GM21576 (cell line): Measurements from ENCODE around the gene SUFU.
A peak's percentile ranks its signal among the peaks of the same experiment; 100 is the strongest.
"Not testable (repeated sequence)": the region's sequence is repeated elsewhere in the genome, so short reads cannot be mapped to it uniquely, and the experiment has no call there.

Source experiments
- ATAC-seq: cut with Tn5 transposase; IDR thresholded peaks from one replicate; pipeline ENCODE4 v1.9.1; 2021; ENCODE audit warnings: mild to moderate bottlenecking, moderate library complexity; ENCODE audit not compliant: unreplicated experiment

Gene SUFU

DNA sequence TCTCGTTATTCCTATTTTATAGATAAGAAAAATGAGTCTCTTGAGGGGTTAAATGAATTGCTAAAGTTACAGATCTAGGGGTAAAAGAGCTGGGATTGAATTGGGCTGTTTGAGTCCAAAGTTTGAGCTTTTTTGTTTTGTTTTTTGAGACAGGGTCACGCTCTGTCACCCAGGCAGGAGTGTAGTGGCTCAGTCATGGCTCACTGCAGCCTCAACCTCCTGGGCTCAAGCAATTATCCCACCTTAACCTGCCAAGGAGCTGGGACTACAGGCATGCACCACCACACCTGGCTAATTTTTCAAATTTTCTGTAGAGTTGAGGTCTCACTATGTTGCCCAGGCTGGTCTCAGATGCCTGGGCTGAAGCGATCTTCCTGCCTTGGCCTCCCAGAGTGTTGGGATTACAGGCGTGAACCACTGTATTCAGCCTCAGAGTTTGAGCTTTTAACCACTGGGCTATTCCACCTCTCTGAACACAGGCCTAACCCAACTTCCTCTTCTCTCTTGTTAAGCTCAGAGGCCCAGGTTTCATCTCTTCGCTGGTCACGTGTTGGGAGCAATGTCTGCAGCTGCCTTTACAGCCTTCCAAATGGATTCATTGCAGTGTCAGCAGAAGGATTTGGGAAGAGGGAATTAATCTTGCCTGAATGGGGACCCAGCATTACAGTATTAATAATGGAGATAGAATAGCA is 8.0 kb downstream of the SUFU start:
- ATAC-seq, result peak; percentile 89

DNA sequence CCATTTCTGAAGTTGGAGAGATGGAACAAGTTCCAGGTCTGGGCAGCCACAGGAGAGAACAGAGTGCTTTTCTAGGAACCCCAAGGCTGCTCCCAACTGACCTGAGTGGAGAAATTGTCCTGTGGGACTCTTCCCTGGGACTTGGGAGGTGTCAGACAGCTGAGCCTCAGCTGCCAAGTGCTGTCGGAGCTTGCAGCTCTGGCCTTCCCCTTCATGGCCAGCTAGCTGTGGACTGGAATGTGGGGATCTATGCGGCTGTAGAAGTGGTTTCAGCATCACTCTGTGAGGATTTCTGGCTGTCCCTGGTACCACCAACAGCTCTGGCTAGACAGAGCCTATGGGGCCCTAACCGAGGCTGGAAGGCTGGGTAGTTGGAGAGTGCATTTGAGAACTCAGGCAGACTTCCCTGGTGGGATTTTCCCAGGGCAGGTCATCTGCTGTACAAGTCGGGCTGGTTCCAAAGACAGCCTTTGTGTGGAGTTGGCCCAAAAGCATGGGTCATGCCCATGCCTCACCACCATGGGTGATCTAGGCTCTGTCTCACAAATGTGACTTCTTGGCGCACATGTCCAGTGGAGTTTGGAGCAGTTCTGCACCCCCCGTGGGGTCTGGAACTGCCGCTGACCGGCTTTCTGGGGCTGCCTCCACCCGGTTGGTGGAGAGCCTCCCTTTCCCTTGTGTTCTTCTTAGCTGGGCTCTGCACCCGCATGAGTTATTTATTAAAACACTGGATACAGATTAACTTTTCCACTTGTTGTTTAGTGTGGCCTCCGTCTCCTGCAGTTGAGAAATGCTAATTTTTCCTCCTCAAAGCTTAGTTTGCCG is 10.9 kb downstream of the SUFU start:
- no peak for ATAC-seq

DNA sequence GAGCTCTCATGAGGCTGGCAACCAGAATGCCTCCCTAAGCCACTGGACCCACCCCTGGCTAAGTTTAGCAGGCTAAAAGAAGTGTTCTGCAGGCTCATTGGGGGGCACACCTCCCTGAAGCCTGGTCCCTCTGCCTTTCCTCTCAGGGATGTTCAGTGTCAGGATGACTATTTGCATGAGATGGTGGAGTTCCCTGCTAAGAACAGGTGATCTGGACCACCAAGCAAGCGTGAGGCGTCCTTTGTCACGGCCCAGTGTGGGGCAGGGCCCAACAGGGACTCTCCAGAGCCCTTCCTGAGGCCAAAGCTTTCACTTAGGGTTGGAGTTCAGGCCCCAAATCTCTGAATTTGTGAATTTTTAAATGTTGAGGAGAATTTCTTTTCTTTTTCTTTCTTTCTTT is 12.0 kb downstream of the SUFU start:
- no peak for ATAC-seq

DNA sequence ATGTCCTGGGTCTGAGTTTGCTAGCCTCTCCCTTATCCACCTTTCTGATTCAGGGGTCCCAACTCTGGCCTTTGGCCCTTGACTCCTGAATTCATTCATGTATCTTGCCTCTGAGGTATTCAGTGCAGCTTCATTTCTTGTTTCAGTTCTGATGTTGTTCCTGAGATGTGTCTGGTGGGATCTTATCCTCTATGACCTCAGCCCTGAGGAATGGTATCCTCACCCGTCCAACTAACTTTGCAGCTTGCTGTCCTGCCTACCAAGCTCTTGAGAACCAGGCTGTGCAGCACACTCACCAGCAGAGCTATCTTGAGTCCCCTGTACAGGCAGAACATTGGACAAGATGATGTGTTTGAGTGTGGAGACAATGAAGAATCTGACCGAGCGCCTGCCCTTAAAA is 13.8 kb downstream of the SUFU start:
- no peak for ATAC-seq

DNA sequence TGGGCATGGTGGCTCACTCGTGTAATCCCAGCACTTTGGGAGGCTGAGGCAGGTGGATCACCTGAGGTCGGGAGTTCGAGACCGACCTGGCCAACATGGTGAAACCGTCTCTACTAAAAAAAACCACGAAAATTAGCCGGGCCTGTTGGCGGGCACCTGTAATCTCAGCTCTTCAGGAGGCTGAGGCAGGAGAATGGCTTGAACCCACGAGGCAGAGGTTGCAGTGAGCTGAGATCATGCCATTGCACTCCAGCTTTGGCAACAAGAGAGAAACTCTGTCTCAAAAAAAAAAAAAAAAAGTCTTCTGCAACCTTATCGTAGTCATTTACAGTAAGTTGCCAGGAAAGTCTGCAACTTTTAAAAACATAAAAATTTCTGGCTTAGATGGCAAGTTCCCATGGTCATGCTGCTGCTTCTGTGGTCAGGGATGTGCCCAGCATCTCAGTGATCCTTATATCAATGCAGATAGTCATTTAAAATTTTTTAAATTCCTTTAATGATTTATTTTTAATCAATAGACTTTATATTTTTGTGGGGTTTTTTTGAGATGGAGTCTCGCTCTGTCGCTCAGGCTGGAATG is 15.6 kb downstream of the SUFU start:
- ATAC-seq, result no peak

DNA sequence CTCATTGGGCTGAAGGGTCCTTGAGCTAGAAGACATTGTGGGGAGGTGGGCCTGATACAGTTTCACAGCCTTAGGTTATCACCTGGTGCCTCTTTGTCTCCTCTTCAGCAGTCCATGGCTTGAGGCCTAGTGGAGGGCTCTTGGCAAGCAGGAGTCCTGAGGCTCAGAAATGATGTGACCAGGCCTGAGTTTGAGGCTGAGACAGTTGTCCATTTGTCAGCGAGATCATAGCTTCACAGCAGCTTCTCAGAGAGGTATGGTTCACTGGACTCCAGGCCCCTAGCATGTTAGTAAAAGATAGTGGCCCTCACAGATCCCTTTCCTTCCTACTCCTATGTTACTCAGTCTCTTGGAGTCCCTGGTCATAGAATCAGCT is 19.1 kb downstream of the SUFU start:
- ATAC-seq, result no peak

DNA sequence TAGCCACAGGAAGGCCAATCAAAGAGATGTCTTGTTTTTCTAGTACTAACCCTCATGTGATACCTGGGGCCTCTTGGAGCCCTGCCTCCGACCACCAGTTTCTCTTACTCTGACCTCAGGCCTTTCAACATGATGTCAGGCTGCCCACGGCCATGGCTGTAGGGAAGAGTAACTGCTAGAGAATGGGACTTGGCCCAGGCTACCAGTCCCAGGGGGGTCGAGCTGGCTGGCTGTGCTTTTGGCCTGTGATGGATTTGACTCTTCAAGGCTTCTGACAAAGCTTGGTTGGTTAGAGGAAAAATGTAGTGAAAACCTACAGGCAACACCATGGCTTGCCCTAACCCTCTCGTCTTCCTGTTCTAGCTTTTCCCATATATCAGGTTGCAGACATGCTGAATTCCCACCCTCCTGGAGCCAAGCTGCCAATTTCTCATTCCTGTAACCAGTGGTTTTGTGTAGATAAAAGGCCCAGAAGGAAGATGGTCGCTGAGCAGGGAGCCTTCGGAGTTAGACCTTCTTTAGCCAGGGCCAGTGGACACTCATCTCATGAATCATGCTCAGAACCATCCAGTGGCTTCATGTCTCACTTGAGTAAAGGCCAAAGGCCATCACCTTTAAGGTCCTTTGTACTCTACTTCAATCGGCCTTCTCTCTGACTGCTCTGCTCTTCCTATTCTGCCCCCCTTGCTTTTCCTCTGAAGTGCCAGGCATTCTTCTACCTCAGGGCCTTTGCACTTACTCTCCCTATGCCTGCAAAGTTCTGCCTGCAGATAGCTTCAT is 19.7 kb downstream of the SUFU start:
- no peak for ATAC-seq

DNA sequence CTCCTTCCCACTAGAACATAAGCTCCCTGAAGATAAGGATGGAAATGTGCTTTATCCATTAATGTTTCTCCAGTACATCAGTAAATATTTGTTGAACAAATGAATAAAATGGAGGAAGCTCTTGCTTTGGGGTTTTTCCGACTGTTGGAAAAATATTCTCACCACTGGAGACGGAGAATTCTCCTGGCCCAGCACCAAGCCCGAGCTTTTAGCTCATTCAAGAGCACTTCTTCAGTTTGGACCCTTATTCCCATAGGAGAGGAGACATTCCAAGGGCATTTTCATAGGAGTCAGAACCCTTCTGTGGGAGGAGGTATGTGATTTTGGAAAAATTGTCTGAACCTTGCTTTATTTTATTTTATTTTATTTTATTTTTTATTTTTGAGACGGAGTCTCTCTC is 21.0 kb downstream of the SUFU start:
- ATAC-seq, result no peak

DNA sequence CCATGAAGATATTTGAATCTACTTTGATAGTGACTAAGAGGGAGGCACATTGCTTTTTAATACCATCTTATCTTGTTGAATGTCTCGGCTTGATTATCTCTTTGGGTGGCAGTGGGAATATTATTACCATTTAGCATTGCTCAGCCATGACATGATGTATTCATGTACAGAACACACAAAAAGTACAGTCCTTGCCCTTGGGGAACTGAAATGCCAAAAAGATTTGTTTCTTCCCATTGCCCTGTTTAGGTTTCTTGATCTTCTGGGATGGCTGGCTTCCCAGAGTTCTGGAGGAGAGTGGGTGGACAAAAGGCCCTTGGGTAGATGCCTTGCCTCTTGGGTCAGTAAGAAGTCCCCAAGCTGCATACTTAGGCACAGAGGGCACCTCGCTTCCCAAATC is 23.8 kb downstream of the SUFU start:
- ATAC-seq, result no peak

DNA sequence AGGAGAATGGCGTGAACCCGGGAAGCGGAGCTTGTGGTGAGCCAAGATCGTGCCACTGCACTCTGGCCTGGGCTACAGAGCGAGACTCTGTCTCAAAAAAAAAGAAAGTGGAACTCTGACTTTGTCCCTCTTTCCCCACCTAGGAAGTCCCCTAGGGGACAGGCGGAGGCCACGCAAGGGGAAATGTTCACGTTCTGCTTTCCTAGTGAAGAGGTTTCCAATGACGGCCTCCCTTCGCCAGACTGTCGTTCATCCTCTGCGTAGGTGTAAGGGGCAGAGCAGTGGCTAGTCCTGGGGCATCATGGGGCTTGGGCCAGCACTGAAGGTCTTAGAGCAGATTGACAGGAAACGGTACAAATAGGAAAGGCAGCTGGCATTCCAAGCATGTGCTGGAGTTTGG is 30.6 kb downstream of the SUFU start:
- no peak for ATAC-seq

DNA sequence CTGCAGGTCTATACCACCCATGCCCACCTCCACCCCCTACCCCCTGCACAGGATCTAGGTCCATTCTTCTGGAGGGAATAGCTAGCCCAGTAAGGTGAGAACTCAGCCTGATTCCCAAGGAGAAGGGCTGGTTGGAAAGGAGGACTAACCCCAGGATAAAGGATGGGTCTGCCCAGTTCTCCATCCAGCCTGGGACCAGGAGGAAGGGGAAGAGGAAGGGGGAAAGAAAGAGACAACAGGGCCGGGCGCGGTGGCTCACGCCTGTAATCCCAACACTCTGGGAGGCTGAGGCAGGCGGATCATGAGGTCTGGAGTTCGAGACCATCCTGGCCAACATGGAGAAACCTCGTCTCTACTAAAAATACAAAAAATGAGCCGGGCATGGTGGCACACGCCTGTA is 31.2 kb downstream of the SUFU start:
- not testable (repeated sequence) for ATAC-seq

DNA sequence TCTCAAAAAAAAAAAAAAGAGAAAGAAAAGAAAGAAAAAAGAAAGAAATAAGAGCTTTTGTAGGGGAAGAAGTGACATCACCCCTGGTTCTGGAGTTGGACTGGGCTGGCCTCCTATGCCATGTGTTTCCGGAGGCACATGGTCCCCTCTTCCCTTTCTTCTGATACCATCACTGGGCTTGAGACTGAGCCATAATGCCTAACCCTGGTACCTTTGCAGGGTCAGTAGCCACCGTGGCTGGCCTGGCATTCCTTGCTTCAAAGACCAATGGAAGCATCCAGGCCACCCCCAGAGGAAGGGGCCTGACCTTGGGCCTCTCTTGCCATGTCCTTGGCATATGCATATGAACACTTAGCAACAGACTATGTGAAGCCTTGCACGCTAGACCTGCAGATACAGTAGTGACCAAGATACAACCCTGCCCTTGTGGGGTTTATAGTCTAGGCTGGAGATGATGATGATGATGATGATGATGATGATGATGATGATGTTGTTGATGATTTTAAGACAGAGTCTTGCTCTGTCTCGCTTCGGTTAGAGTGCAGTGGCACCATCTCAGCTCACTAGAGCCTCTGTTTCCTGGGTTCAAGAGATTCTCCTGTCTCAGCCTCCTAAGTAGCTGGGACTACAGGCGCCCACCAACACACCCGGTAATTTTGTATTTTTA is 31.8 kb downstream of the SUFU start:
- no peak for ATAC-seq

DNA sequence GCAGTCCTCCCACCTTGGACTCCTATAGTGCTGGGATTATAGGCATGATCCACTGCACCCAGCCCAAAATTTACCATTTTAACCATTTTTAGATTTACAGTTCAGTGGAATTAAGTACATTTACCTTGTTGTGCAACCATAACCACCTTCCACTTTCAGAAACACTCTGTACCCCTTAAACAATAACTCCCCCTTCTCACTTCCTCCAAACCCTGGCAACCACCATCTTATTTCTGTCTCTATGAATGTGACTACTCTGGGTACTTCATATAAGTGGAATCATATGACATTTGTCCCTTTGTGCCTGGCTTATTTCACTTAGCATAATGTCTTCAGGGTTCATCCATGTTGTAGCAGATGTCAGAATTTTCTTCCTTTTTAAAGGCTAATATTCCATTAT is 33.6 kb downstream of the SUFU start:
- ATAC-seq, result no peak

DNA sequence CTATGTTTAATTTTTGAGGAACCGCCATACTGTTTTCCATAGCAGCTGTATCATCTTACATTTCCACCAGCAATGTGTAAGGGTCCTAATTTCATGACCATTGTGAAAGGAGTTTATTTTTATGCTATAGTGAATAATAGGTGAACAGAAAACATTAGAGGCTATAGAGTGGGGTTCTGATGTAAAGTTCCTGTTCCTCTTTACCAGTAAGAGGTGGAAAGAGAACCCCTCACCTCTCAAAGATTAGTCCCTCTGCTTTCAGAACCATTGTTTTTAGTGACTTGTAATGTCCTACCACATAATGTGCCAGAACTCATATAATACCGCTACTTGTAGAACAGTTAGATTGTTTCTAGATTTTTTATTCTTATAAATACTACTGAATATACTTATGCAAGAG is 34.2 kb downstream of the SUFU start:
- no peak for ATAC-seq

DNA sequence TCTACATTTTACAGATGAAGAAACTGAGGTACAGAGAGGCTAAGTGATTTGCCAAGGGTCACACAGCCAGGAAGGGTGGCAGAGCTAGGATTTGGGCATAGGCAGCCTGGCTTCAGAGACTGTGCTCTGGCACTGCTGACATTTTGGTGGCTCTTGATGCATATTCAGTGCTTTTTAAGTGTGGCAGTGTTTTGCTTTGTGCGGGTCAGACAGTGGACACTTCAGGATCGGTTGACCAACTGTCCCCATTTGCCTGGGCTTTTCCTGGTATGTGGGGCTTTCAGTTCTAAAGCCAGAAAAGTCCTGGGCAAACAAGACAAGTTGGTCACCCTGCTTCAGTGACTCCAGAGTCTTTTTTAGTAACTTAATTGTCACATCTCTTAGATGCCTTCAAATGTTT is 35.0 kb downstream of the SUFU start:
- ATAC-seq, result no peak

DNA sequence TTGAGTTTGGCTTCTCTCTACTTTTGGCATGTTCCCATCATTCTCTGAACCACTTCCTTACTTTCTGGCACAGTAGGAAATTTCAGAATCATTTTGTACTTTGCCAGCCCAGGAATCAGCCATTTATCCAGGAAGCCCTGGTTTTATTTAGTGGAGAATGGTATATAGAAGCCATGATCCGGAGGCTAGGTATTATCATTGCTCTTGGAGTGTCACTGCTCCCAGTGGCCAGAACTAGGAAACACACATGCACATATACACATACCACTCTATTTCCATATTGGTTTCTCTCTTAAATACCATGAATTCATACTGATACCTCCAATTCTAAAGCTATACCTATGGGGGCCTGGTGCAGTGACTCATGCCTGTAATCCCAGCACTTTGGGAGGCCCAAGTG is 36.3 kb downstream of the SUFU start:
- no peak for ATAC-seq

DNA sequence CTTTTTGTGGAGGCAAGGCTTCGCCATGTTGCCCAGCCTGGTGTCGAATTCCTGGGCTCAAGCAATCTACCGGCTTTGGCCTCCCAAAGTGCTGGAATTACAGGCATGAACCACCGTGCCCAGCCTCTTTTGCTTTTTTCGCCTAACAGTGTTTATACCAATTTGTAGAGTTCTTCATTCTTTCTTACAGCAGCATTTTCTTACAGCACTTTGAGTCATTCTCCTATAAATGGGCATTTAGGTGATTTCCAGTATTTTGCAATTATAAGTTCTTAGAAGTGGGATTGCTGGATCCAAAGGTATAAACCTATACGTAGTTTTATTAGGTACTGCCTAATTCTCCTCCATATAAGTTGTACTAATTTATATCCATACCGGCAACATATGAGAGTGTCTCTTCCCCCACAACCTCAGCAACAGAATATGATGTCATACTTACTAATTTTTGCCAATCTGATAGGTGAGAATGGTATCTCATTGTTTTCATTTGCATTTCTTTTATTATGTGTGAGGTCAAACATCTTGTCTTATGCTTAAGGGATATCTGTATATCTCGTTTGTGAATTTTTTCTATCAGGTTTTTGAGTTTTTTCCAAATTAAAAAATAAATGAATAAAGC is 39.1 kb downstream of the SUFU start:
- ATAC-seq, result no peak

DNA sequence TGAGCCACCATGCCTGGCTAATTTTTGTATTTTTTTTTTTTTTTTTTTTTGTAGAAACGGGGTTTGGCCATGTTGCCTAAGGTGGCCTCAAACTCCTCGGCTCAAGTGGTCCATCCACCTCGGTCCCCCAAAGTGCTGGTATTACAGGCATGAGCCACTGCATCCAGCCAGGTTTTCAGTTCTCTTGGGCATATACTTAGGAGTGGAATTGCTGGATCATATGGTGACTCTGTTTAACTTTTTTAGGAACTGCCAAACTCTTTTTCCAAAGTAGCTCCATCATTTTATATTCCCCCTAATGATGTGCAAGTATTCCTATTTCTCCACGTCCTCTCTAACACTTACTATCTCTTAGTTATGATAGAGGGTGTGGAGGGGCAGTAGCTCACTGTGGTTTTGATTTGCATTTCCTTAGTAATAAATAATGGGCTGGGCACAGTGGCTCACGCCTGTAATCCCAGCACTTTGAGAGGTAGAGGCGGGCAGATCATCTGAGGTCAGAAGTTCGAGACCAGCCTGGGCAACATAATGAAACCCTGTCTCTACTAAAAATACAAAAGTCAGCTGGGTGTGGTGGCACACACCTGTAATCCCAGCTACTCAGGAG is 41.6 kb downstream of the SUFU start:
- ATAC-seq, result no peak

DNA sequence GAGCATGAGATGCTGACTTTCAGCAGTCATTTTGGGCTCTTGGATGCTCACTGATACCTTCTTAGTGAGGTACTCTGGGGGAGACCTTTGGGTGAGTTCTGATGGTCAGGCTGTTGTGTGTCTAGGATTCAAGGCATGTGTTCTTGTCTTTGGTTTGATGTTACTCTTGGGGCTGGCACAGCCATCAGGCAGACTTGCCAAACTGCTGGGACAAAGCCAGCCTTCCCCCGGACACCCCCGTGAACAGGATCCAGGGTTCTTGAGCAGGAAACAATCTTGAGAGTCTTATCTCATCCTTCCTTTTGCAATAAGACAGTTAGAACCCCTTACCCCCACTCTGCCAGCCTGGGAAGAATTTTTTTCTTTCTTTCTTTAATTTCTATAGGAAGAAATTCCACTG is 42.2 kb downstream of the SUFU start:
- ATAC-seq, result no peak
